Heart left ventricle (tissue), 13 donors: ENCODE results near the gene RAPGEF3.

ENCODE experiments used
- POLR2A ChIP-seq, 2 donors: fragments of 450-650 bp; IDR thresholded peaks; one replicate each; pipeline ENCODE4 v1.6.1; 2017; ENCODE audit warnings: antibody characterized with exemption in 2 of 2, mild to moderate bottlenecking in 2 of 2, moderate library complexity in 2 of 2
- TF ChIP-seq, protein P1 (sequence below), 12 donors: fragments of 200-600 bp; sonication (generic) in 4 of 12; IDR thresholded peaks; one replicate each; pipeline versions ENCODE4 v1.5.0 to v1.8.0; 2018 to 2022; ENCODE audit warnings: antibody characterized with exemption in 12 of 12, mild to moderate bottlenecking in 5 of 12
- donor health status: ischemic (EF 13 %, LVEDD 7.1; RV severe dilation, severe dysfunction).
- donor health status: DM: no; HTN: yes; CAD: no.
- donor health status: DM: no; HTN: no; CAD: no.
- donor health status: ischemic (EF 25% LVEDD 6.9; RV normal size, moderate dysfunction).
- donor health status: ischemic (EF 25% LVEDD 5.7; RV mildly dilated, moderate dysfunction).
- donor health status: ischemic (EF 35%, LVEDD 5.7; RV mildly dilated, moderate dysfunction).
- donor health status: nonischemic (EF 11% LVEDD 7.7; RV severe dilation, severe dysfunction).
- donor health status: DM: yes; HTN: yes; CAD: no.
- donor health status: PGD.
- donor health status: ischemic (EF 29% LVEDD 5.4; RV normal size, mild dysfunction).
- donor health status: nonischemic (EF 23%, LVEDD 6.1; RV moderate dilation, normal function).

DNA sequence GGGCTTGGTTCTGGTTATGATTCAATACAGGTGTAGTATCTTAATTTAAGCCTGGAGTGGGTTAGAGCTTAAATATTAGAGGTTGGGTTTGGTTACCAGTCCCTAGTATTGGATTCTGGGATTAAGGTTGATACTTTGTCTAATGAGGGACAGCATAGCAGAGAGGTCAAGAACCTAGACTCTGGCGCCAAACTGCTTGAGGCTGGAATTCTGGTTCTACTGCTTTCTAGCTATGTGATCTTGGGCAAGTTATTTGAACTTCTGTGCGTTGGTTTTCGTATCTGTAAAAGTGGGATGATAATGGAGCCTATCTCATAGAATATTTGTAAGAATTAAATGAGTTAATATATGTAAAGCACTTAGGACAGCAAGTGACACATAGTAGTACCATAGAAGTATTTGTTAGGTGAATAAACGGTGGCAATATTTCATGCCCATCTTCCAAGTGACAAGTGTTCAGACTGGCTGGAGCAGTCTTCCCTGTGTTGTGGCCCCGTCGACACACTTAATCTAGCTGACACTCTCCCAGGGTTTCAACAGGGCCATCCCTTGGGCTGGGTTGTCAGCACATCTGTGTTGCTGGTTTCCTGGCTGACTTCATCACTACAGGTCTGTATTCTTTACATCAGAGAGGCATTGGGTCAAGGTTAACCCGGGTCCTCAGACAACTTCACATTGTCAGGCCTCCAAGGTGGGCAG, 36.4 kb downstream of the RAPGEF3 start:
- TF ChIP-seq, protein P1, sequence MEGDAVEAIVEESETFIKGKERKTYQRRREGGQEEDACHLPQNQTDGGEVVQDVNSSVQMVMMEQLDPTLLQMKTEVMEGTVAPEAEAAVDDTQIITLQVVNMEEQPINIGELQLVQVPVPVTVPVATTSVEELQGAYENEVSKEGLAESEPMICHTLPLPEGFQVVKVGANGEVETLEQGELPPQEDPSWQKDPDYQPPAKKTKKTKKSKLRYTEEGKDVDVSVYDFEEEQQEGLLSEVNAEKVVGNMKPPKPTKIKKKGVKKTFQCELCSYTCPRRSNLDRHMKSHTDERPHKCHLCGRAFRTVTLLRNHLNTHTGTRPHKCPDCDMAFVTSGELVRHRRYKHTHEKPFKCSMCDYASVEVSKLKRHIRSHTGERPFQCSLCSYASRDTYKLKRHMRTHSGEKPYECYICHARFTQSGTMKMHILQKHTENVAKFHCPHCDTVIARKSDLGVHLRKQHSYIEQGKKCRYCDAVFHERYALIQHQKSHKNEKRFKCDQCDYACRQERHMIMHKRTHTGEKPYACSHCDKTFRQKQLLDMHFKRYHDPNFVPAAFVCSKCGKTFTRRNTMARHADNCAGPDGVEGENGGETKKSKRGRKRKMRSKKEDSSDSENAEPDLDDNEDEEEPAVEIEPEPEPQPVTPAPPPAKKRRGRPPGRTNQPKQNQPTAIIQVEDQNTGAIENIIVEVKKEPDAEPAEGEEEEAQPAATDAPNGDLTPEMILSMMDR (IDR thresholded peaks at IDR 0.05) = no peak
- TF ChIP-seq POLR2A (IDR thresholded peaks at IDR 0.05) = no peak
